HCT116 (cell line): ENCODE data around the gene ALDH9A1. TPM values are rescaled to one million over a fixed set of nuclear protein-coding genes. Genes with fewer than 3 reads are reported as not detected.
"Not testable (repeated sequence)": the region's sequence is repeated elsewhere in the genome, so short reads cannot be mapped to it uniquely, and the experiment has no call there.

ENCODE experiments used
- ATAC-seq: fragments of 200-7000 bp; cut with Tn5 transposase; 2 replicates; pipeline ENCODE4 v1.9.1; 2020; ENCODE audit warnings: mild to moderate bottlenecking, moderate library complexity
- BruUV-seq: library from RNA; stranded (reverse); fragments of 400-500 nt; replicated peaks from 2 replicates; lab custom pipeline; 2021; lab: Mats Ljungman, UMichigan
- CTCF ChIA-PET: fragments of 300-600 bp; sonication (Branson Sonifier 250); formaldehyde crosslinking; loops from one replicate; lab custom pipeline; 2021; ENCODE audit warnings: antibody characterized with exemption; lab: Charles Lee
- POLR2A ChIA-PET: fragments of 300-600, 350-600 bp; sonication (Branson Sonifier 250); formaldehyde crosslinking; loops from one replicate; lab custom pipeline; 2021; ENCODE audit warnings: antibody characterized with exemption; lab: Charles Lee
- RAD21 ChIA-PET, 2 experiments: fragments of 300-600 bp; sonication (Branson Sonifier 250); formaldehyde crosslinking; loops; one replicate each; lab custom pipeline; 2023; ENCODE audit warnings: low total read pairs in 2 of 2; ENCODE audit not compliant: uncharacterized antibody in 2 of 2, unreplicated experiment in 2 of 2, low non-redundant PET in 1 of 2; lab: Charles Lee
- DNase-seq: peaks from one replicate; pipeline ENCODE4 v3.0.0-alpha.2; 2010; ENCODE audit warnings: low read depth, low spot score
- H2AFZ ChIP-seq: fragments of 200-600 bp; shearing (Covaris generic), sonication (generic); 2 replicates; pipeline ENCODE4 v1.6.1; 2017; ENCODE audit warnings: low read depth, mixed run types, mixed read lengths, antibody characterized with exemption, low read length; ENCODE audit not compliant: poor library complexity, severe bottlenecking
- H3K27ac ChIP-seq: 2 replicates; pipeline ENCODE4 v1.5.1; 2012; ENCODE audit warnings: low read depth, low read length
- H3K27me3 ChIP-seq: fragments of 200-600 bp; sonication (generic); 2 replicates; pipeline ENCODE4 v1.6.1; 2016; ENCODE audit warnings: mixed run types, low read length, mixed read lengths; ENCODE audit not compliant: insufficient read depth
- H3K36me3 ChIP-seq, 2 experiments: fragments of 200-500 bp in 1 of 2; fragments of 200-600 bp in 1 of 2; sonication (Bioruptor generic) in 1 of 2; sonication (generic) in 1 of 2; 2 replicates each; pipeline versions ENCODE4 v1.5.1 to v1.6.1; 2014 to 2016; ENCODE audit warnings: low read length in 2 of 2, inconsistent platforms in 1 of 2, mixed read lengths in 1 of 2, mixed run types in 1 of 2; ENCODE audit not compliant: insufficient read depth in 2 of 2, control insufficient read depth in 1 of 2
- H3K4me1 ChIP-seq, 2 experiments: fragments of 200-600 bp in 1 of 2; sonication (generic) in 1 of 2; 2 replicates each; pipeline versions ENCODE4 v1.5.1 to v1.6.1; 2012 to 2017; ENCODE audit warnings: low read length in 2 of 2, inconsistent platforms in 1 of 2, mild to moderate bottlenecking in 1 of 2, mixed read lengths in 1 of 2, mixed run types in 1 of 2, moderate library complexity in 1 of 2; ENCODE audit not compliant: insufficient read depth in 2 of 2, control insufficient read depth in 1 of 2
- H3K4me2 ChIP-seq: fragments of 200-600 bp; sonication (generic); 2 replicates; pipeline ENCODE4 v1.6.1; 2017; ENCODE audit warnings: mixed run types, low read length, mixed read lengths
- H3K4me3 ChIP-seq, 2 experiments: fragments of 200-600 bp in 1 of 2; sonication (generic) in 1 of 2; replicated peaks in 1 of 2; 2 replicates each; pipeline ENCODE4 v1.5.1; 2011 to 2016; ENCODE audit warnings: low read length in 2 of 2, control low read depth in 1 of 2, low read depth in 1 of 2, mild to moderate bottlenecking in 1 of 2, mixed read lengths in 1 of 2, mixed run types in 1 of 2
- H3K79me2 ChIP-seq: fragments of 200-600 bp; sonication (generic); 2 replicates; pipeline ENCODE4 v1.6.1; 2017; ENCODE audit warnings: mild to moderate bottlenecking, mixed run types, low read length, moderate library complexity, mixed read lengths; ENCODE audit not compliant: insufficient read depth
- H3K9ac ChIP-seq: fragments of 200-600 bp; sonication (generic); 2 replicates; pipeline ENCODE4 v1.6.1; 2016; ENCODE audit warnings: low read length, mixed read lengths
- H3K9me2 ChIP-seq: fragments of 200-600 bp; sonication (generic), shearing (Covaris generic); 2 replicates; pipeline ENCODE4 v1.6.1; 2017; ENCODE audit warnings: mixed run types, mild to moderate bottlenecking, moderate library complexity; ENCODE audit not compliant: insufficient read depth
- H3K9me3 ChIP-seq, 2 experiments: fragments of 200-500 bp in 1 of 2; fragments of 200-600 bp in 1 of 2; sonication (Bioruptor generic) in 1 of 2; sonication (generic) in 1 of 2; 2 replicates each; pipeline ENCODE4 v1.6.1; 2014 to 2017; ENCODE audit warnings: low read length in 2 of 2, mixed read lengths in 2 of 2, inconsistent platforms in 1 of 2, low read depth in 1 of 2, mild to moderate bottlenecking in 1 of 2, mixed run types in 1 of 2, moderate library complexity in 1 of 2; ENCODE audit not compliant: control insufficient read depth in 1 of 2, insufficient read depth in 1 of 2
- H4K20me1 ChIP-seq: fragments of 200-600 bp; sonication (generic), shearing (Covaris generic); 2 replicates; pipeline ENCODE4 v1.6.1; 2017; ENCODE audit warnings: mixed run types, mild to moderate bottlenecking, moderate library complexity; ENCODE audit not compliant: insufficient read depth
- ATF3 ChIP-seq: IDR thresholded peaks from 2 replicates; pipeline ENCODE4 v1.6.1; 2012
- CBX3 ChIP-seq: IDR thresholded peaks from 2 replicates; pipeline ENCODE4 v1.6.1; 2012; ENCODE audit warnings: low read depth
- CEBPB ChIP-seq: IDR thresholded peaks from 2 replicates; pipeline ENCODE4 v1.6.1; 2012; ENCODE audit warnings: low read depth
- CTCF ChIP-seq, 3 experiments: fragments of 200-600 bp in 1 of 3; sonication (generic) in 1 of 3; IDR thresholded peaks in 2 of 3; conservative IDR thresholded peaks in 1 of 3; 2 replicates each; pipeline ENCODE4 v1.5.1; 2012 to 2017; ENCODE audit warnings: low read depth in 2 of 3, low read length in 2 of 3, antibody characterized with exemption in 1 of 3, borderline replicate concordance in 1 of 3, control low read depth in 1 of 3, mild to moderate bottlenecking in 1 of 3, mixed read lengths in 1 of 3, mixed run types in 1 of 3, moderate library complexity in 1 of 3; ENCODE audit not compliant: insufficient read depth in 1 of 3
- ELF1 ChIP-seq: IDR thresholded peaks from 2 replicates; pipeline ENCODE4 v1.6.1; 2012; ENCODE audit warnings: low read depth, borderline replicate concordance
- EZH2phosphoT487 ChIP-seq: fragments of 200-600 bp; IDR thresholded peaks from 2 replicates; pipeline ENCODE4 v1.6.1; 2018; ENCODE audit warnings: antibody characterized with exemption, borderline replicate concordance
- FOSL1 ChIP-seq: IDR thresholded peaks from 2 replicates; pipeline ENCODE4 v1.6.1; 2012; ENCODE audit warnings: low read depth
- MAX ChIP-seq: IDR thresholded peaks from 2 replicates; pipeline ENCODE4 v1.6.1; 2012
- RAD21 ChIP-seq: IDR thresholded peaks from 2 replicates; pipeline ENCODE4 v1.6.1; 2012; ENCODE audit warnings: low read depth, mild to moderate bottlenecking
- SIN3A ChIP-seq: IDR thresholded peaks from 2 replicates; pipeline ENCODE4 v1.6.1; 2012; ENCODE audit warnings: low read depth
- SP1 ChIP-seq: IDR thresholded peaks from 2 replicates; pipeline ENCODE4 v1.6.1; 2012; ENCODE audit warnings: low read depth
- SRF ChIP-seq: IDR thresholded peaks from 2 replicates; pipeline ENCODE4 v1.6.1; 2012; ENCODE audit warnings: low read depth
- TCF7L2 ChIP-seq: IDR thresholded peaks from 2 replicates; pipeline ENCODE4 v1.7.0; 2011; ENCODE audit warnings: borderline replicate concordance, inconsistent platforms; ENCODE audit not compliant: insufficient read depth, insufficient read length; ENCODE audit errors: extremely low read depth
- YY1 ChIP-seq: IDR thresholded peaks from 2 replicates; pipeline ENCODE4 v1.6.1; 2011; ENCODE audit warnings: low read length, low read depth, moderate library complexity, mild to moderate bottlenecking; ENCODE audit not compliant: insufficient replicate concordance; ENCODE audit errors: extremely low read depth
- ZFX ChIP-seq: fragments of 450-650 bp; IDR thresholded peaks from 2 replicates; pipeline ENCODE4 v1.6.1; 2017
- ZNF274 ChIP-seq: fragments of 200-500 bp; sonication (Bioruptor generic); IDR thresholded peaks from 2 replicates; pipeline ENCODE4 v1.6.1; 2014; ENCODE audit warnings: mild to moderate bottlenecking, low read depth, low read length, inconsistent platforms
- intact Hi-C: fragments of 100-400 bp; cut with micrococcal nuclease; formaldehyde crosslinking; loops from 2 replicates; pipeline ENCODE4 v1.10.0; 2022
- total RNA-seq: library from RNA; stranded (reverse); gene quantifications from one replicate; pipeline ENCODE4 v1.2.1, GENCODE V29; 2021; ENCODE audit not compliant: unreplicated experiment

Gene ALDH9A1
- total RNA-seq, 1 experiment from 2014 or later, result 46.0 TPM

- peak; percentile 47; the same call in 1 of the 2 replicates for TF ChIP-seq MAX
- peak in 2 of 3 experiments; percentile 38 to 45; a peak in 5 of 6 replicates for TF ChIP-seq CTCF (IDR thresholded peaks at IDR 0.05 in 2 of 3, conservative IDR thresholded peaks at IDR 0.05 in 1 of 3; ENCODE audit: borderline replicate concordance in 1 of 3, insufficient read depth in 1 of 3, low read depth in 2 of 3, low read length in 2 of 3)
- TF ChIP-seq ATF3, result no peak
- peak; percentile 90 for TF ChIP-seq ZFX
Observed at GRCh38 chr1:165697881-165698760, at the start of gene ALDH9A1 (continued).

GRCh38 chr1:165747632-165748447, 49.5 kb upstream of the ALDH9A1 start:
- Histone ChIP-seq H3K9me3 (no peaks in the 10 kb centered on the region), H3K4me2 (no peak overlapping the region), H3K79me2 (no peaks in the 10 kb centered on the region; the same call in 1 of the 2 replicates), H4K20me1 (no peaks in the 10 kb centered on the region), H3K9ac (no peak overlapping the region), H2AFZ (no peak overlapping the region), H3K9me2 (no peaks in the 10 kb centered on the region), H3K36me3 (peaks cover 5 to 7% of the 10 kb centered on the region in 2 experiments; a peak in 2 of 4 replicates), H3K27me3 (no peaks in the 10 kb centered on the region), H3K4me3 (no peak overlapping the region), H3K4me1 (no peaks in the 10 kb centered on the region), H3K27ac (no peak overlapping the region)
- BruUV-seq, result no TSS peak
- ChIA-PET RAD21 (no interaction called here), POLR2A (no interaction called here), CTCF (no interaction called here)
- intact Hi-C loops, result no loop called here
- TF ChIP-seq TCF7L2 (no peak), SIN3A (no peak), SP1 (no peak), CBX3 (no peak), RAD21 (no peak), ZNF274 (no peak), FOSL1 (no peak), SRF (no peak), EZH2phosphoT487 (no peak), ELF1 (no peak), YY1 (no peak), CEBPB (no peak)
- ATAC-seq (no peak), DNase-seq (no peak)

DNA sequence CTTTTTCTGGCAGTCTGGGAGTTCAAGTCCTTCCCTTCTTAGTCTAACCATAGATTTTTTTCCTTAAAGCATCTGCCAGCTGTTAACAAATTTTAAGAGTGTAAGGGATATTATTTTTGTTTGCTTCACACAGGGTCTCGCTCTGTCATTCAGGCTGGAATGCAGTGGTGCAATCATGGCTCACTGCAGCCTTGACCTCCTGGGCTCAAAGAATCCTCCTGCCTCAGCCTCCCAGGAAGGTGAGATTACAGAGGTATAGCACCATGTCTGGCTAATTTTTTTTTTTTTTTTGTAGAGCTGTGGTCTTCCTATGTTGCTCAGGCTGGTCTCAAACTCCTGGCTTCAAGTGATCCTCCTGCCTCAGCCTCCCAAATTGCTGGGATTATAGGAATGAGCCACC, 46.6 kb upstream of the ALDH9A1 start:
- H3K27me3 ChIP-seq, H4K20me1 ChIP-seq, RAD21 ChIA-PET, H2AFZ ChIP-seq, H3K27ac ChIP-seq, H3K79me2 ChIP-seq, intact Hi-C loops, CTCF ChIA-PET, DNase-seq, BruUV-seq, H3K9ac ChIP-seq, H3K4me3 ChIP-seq, H3K9me3 ChIP-seq, H3K4me1 ChIP-seq, POLR2A ChIA-PET, H3K9me2 ChIP-seq, ATAC-seq, H3K4me2 ChIP-seq: not testable (repeated sequence)
- peaks cover 19 to 23% of the 10 kb centered on the region in 2 experiments; a peak in 3 of 4 replicates for H3K36me3 ChIP-seq
